BLaER1 treated with 17β-estradiol and CSF1 and Interleukin-3, amounts not matched to agents 10 nM and 100 nM (cell line): ENCODE results near the gene ZKSCAN2.

Experiments used
- H3K27ac ChIP-seq, 11 experiments: shearing (Covaris generic); formaldehyde crosslinking; 2 replicates each; pipeline ENCODE4 v1.8.1; 2022
- H3K27me3 ChIP-seq, 11 experiments: shearing (Covaris generic); formaldehyde crosslinking; 2 replicates each; pipeline ENCODE4 v1.8.1; 2022
- H3K36me3 ChIP-seq, 11 experiments: shearing (Covaris generic); formaldehyde crosslinking; 2 replicates each; pipeline ENCODE4 v1.8.1; 2022
- H3K4me1 ChIP-seq, 10 experiments: shearing (Covaris generic); formaldehyde crosslinking; 2 replicates each; pipeline ENCODE4 v1.8.1; 2022
- H3K4me2 ChIP-seq, 11 experiments: shearing (Covaris generic); formaldehyde crosslinking; 2 replicates each; pipeline ENCODE4 v1.8.1; 2022
- H3K4me3 ChIP-seq, 10 experiments: shearing (Covaris generic); formaldehyde crosslinking; 2 replicates each; pipeline ENCODE4 v1.8.1; 2022
- H3K9ac ChIP-seq, 11 experiments: shearing (Covaris generic); formaldehyde crosslinking; 2 replicates each; pipeline ENCODE4 v1.8.1; 2022
- H3K9me3 ChIP-seq, 11 experiments: shearing (Covaris generic); formaldehyde crosslinking; replicated peaks in 1 of 11; 2 replicates each; pipeline ENCODE4 v1.8.1; 2022
- H4K20me1 ChIP-seq, 11 experiments: shearing (Covaris generic); formaldehyde crosslinking; 2 replicates each; pipeline ENCODE4 v1.8.1; 2022
- Cebpa-rat ChIP-seq, 11 experiments: shearing (Covaris generic); IDR thresholded peaks; 2 replicates each; pipeline ENCODE4 v1.8.1; 2022

ZKSCAN2 gene

GRCh38 chr16:25257470-25257955 is at the start of gene ZKSCAN2:
ZKSCAN2 (minus strand) TSS chr16:25257845; CDS start chr16:25257127, 718 bp downstream.
- peak within 1 kb of the TSS; percentile 95 to 99 (median 98) for H3K9ac ChIP-seq
- peaks cover 32 to 65% (median 39%) of the 10 kb centered on the region in 11 experiments; a peak in 20 of 22 replicates for H4K20me1 ChIP-seq
- peak within 1 kb of the TSS; percentile 69 to 83 (median 77) for H3K4me3 ChIP-seq
- H3K27ac ChIP-seq: peak within 1 kb of the TSS; percentile 93 to 99 (median 98)
- peaks cover 35 to 43% (median 38%) of the 10 kb centered on the region in 10 experiments for H3K4me1 ChIP-seq
- H3K9me3 ChIP-seq: no peaks in the 10 kb centered on the region
- peak within 1 kb of the TSS; percentile 86 to 97 (median 92) for H3K4me2 ChIP-seq
- no peaks in the 10 kb centered on the region for H3K27me3 ChIP-seq
- TF ChIP-seq Cebpa-rat (IDR thresholded peaks at IDR 0.05): no peak
- peaks cover 20 to 60% (median 49%) of the 10 kb centered on the region in 11 experiments for H3K36me3 ChIP-seq

DNA sequence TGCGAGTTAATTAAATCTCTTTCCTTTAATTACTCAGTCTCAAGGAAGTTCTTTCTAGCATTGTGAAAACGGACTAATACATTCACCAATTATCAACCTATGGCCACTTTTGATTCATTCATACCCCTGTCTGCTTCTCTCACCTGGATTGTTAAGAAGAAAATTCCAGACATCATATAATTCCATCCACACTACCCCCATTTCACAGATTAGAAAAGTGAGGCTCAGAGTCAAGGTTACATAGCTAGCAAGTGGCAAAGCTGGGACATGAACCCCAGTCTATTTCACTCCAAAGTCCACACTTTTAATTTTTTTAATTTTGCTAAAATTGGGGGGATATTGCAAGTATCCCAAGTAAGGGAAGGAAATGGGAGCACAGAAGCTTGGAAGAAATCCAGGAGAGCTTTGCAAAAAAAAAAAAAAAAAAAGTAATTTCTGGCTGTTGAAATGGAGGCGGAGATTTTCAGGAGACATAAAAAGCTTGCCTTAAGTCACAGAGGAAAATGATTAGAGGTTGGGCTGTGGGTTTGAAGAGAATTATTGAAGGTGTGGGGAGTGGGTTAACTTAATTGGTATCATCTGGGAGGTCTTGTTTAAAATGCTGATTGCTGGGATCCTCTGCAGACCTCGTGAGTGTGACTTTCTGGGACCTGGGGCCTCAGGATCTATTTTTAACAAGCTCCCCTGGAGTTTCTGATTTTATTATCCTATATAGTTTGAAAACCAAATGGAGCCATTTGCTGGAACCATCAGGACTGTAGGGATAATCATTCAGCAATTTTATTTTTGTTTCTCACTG is 42.3 kb upstream of the ZKSCAN2 start:
- no peak overlapping the region for H3K9ac ChIP-seq
- H4K20me1 ChIP-seq: no peaks in the 10 kb centered on the region
- H3K4me3 ChIP-seq: no peak overlapping the region
- H3K27me3 ChIP-seq: no peaks in the 10 kb centered on the region
- no peak for TF ChIP-seq Cebpa-rat (IDR thresholded peaks at IDR 0.05)
- H3K9me3 ChIP-seq: peaks cover 8 to 21% (median 12%) of the 10 kb centered on the region in 11 experiments; a peak in 20 of 22 replicates
- H3K27ac ChIP-seq: peak overlapping the region in 5 of 11 experiments; percentile 5 to 90 (median 85); a peak in 8 of 22 replicates
- H3K4me1 ChIP-seq: peaks cover 7 to 42% (median 35%) of the 10 kb centered on the region in 10 experiments; a peak in 19 of 20 replicates
- no peaks in the 10 kb centered on the region; a peak in 1 of 22 replicates for H3K36me3 ChIP-seq
- H3K4me2 ChIP-seq: no peak overlapping the region

GRCh38 chr16:25298165-25298872 is 40.7 kb upstream of the ZKSCAN2 start:
- Histone ChIP-seq H3K4me3 (no peak overlapping the region), H3K27me3 (no peaks in the 10 kb centered on the region), H3K4me2 (peak overlapping the region in 8 of 11 experiments; percentile 13 to 80 (median 64); a peak in 14 of 22 replicates), H4K20me1 (no peaks in the 10 kb centered on the region), H3K4me1 (peaks cover 7 to 42% (median 35%) of the 10 kb centered on the region in 10 experiments; a peak in 19 of 20 replicates), H3K9me3 (peaks cover 0 to 20% (median 6%) of the 10 kb centered on the region in 11 experiments; a peak in 17 of 22 replicates), H3K36me3 (peaks cover 0 to 2% (median 0%) of the 10 kb centered on the region in 11 experiments; a peak in 1 of 22 replicates), H3K27ac (peak overlapping the region in 8 of 11 experiments; percentile 76 to 90 (median 86); a peak in 16 of 22 replicates), H3K9ac (peak overlapping the region in 4 of 11 experiments; percentile 44 to 65 (median 56); a peak in 5 of 22 replicates)
- TF ChIP-seq Cebpa-rat (IDR thresholded peaks at IDR 0.05): no peak

GRCh38 chr16:25297151-25297787 is 39.6 kb upstream of the ZKSCAN2 start:
- no peaks in the 10 kb centered on the region for H4K20me1 ChIP-seq
- peak overlapping the region in 8 of 11 experiments; percentile 45 to 77 (median 69); a peak in 14 of 22 replicates for H3K9ac ChIP-seq
- H3K4me3 ChIP-seq: 0 out of 20 replicates have a peak overlapping the region, but pooled peaks of 1 of the 10 experiments have one; percentile 4
- H3K4me1 ChIP-seq: peaks cover 7 to 42% (median 35%) of the 10 kb centered on the region in 10 experiments; a peak in 19 of 20 replicates
- no peaks in the 10 kb centered on the region for H3K27me3 ChIP-seq
- peak overlapping the region in 9 of 11 experiments; percentile 33 to 90 (median 85); a peak in 17 of 22 replicates for H3K27ac ChIP-seq
- H3K36me3 ChIP-seq: peaks cover 0 to 9% (median 0%) of the 10 kb centered on the region in 11 experiments; a peak in 2 of 22 replicates
- peak in 6 of 11 experiments; percentile 39 to 88 (median 74); a peak in 11 of 22 replicates for TF ChIP-seq Cebpa-rat (IDR thresholded peaks at IDR 0.05)
- peaks cover 6 to 31% (median 16%) of the 10 kb centered on the region in 11 experiments; a peak in 19 of 22 replicates for H3K9me3 ChIP-seq
- peak overlapping the region in 10 of 11 experiments; percentile 7 to 80 (median 63); a peak in 19 of 22 replicates for H3K4me2 ChIP-seq

GRCh38 chr16:25291580-25291979 is 33.9 kb upstream of the ZKSCAN2 start:
- TF ChIP-seq Cebpa-rat (IDR thresholded peaks at IDR 0.05): no peak
- H3K4me3 ChIP-seq: no peak overlapping the region
- H3K9me3 ChIP-seq: peaks cover 6 to 63% (median 43%) of the 10 kb centered on the region in 11 experiments; a peak in 19 of 22 replicates
- no peaks in the 10 kb centered on the region for H4K20me1 ChIP-seq
- H3K4me2 ChIP-seq: no peak overlapping the region
- peaks cover 0 to 12% (median 10%) of the 10 kb centered on the region in 10 experiments; a peak in 16 of 20 replicates for H3K4me1 ChIP-seq
- no peak overlapping the region for H3K27ac ChIP-seq
- H3K9ac ChIP-seq: no peak overlapping the region
- H3K36me3 ChIP-seq: peaks cover 0 to 20% (median 0%) of the 10 kb centered on the region in 11 experiments; a peak in 5 of 22 replicates
- H3K27me3 ChIP-seq: no peaks in the 10 kb centered on the region

DNA sequence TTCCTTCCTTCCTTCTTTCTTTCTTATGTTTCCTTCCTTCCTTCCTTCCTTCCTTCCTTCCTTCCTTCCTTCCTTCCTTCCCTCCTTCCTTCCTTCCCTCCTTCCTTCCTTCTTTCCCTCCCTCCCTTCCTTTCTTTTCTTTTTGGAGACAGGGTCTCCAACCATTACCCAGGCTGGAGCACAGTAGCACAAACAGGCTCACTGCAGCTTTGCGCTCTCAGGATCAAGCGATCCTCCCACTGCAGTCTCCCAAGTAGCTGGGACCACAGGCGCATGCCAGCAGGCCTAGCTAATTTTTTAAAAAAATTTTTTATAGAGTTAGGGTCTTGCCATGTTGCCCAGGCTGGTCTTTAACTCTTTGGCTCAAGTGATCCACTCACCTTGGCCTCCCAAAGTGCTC is 31.8 kb upstream of the ZKSCAN2 start:
- no peak overlapping the region for H3K9ac ChIP-seq
- H3K4me2 ChIP-seq: no peak overlapping the region
- TF ChIP-seq Cebpa-rat (IDR thresholded peaks at IDR 0.05): no peak

GRCh38 chr16:25279491-25279890 is 21.8 kb upstream of the ZKSCAN2 start:
- peaks cover 0 to 7% (median 0%) of the 10 kb centered on the region in 11 experiments; a peak in 1 of 22 replicates for H4K20me1 ChIP-seq
- no peak overlapping the region for H3K27ac ChIP-seq
- no peak overlapping the region for H3K9ac ChIP-seq
- H3K36me3 ChIP-seq: no peaks in the 10 kb centered on the region; a peak in 1 of 22 replicates
- H3K4me1 ChIP-seq: peaks cover 0 to 8% (median 6%) of the 10 kb centered on the region in 10 experiments; a peak in 11 of 20 replicates
- H3K4me3 ChIP-seq: no peak overlapping the region
- no peak for TF ChIP-seq Cebpa-rat (IDR thresholded peaks at IDR 0.05)
- peaks cover 15 to 23% (median 21%) of the 10 kb centered on the region in 11 experiments for H3K9me3 ChIP-seq
- no peak overlapping the region for H3K4me2 ChIP-seq
- H3K27me3 ChIP-seq: no peaks in the 10 kb centered on the region

More for the DNA sequence above, 31.8 kb upstream of the ZKSCAN2 start:
- peaks cover 11 to 60% (median 41%) of the 10 kb centered on the region in 11 experiments for H3K9me3 ChIP-seq
- H3K4me3 ChIP-seq: no peak overlapping the region
- H3K27me3 ChIP-seq: no peaks in the 10 kb centered on the region
- peaks cover 0 to 3% (median 0%) of the 10 kb centered on the region in 10 experiments; a peak in 2 of 20 replicates for H3K4me1 ChIP-seq
- no peak overlapping the region for H3K27ac ChIP-seq
- H4K20me1 ChIP-seq: no peaks in the 10 kb centered on the region
- peaks cover 0 to 20% (median 0%) of the 10 kb centered on the region in 11 experiments; a peak in 5 of 22 replicates for H3K36me3 ChIP-seq

DNA sequence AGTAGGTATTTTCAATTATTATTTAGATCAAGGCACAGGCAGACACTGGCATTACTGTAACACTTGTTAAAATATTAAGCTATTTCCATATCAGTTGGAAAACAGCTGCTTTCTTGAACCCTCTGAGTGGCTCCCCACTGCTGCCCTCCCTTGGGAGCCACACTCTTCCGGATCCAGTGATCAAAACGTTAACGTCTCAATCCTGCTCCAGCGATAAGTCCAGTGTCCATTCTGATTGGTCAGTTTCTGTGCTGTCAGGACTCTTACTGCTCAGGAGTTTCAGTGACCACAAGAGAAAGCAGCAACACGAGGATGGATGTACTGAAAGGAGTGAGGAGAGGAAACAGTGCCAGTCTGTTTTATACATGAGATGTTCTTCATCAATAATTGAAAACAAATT is 13.8 kb upstream of the ZKSCAN2 start:
- no peak for TF ChIP-seq Cebpa-rat (IDR thresholded peaks at IDR 0.05)
- Histone ChIP-seq H3K4me1 (peaks cover 0 to 31% (median 17%) of the 10 kb centered on the region in 10 experiments; a peak in 13 of 20 replicates), H3K36me3 (peaks cover 13 to 43% (median 15%) of the 10 kb centered on the region in 11 experiments; a peak in 20 of 22 replicates), H3K27ac (no peak overlapping the region), H4K20me1 (peaks cover 14 to 58% (median 35%) of the 10 kb centered on the region in 11 experiments; a peak in 18 of 22 replicates), H3K9ac (no peak overlapping the region), H3K27me3 (no peaks in the 10 kb centered on the region), H3K4me2 (no peak overlapping the region), H3K4me3 (no peak overlapping the region), H3K9me3 (peaks cover 0 to 6% (median 0%) of the 10 kb centered on the region in 11 experiments; a peak in 1 of 22 replicates)
